Activated CD4-positive, alpha-beta T cell treated with anti-CD3 and anti-CD28 coated beads, Interleukin-2, amount 50 U/mL, for 4 hours (primary cell): ENCODE measurements around the gene P2RY12.
"Not testable (repeated sequence)": the region's sequence is repeated elsewhere in the genome, so short reads cannot be mapped to it uniquely, and the experiment has no call there.

Source experiments
- DNase-seq, 2 experiments: peaks; one replicate each; pipeline ENCODE4 v3.0.0-alpha.2; 2020

Gene P2RY12

GRCh38 chr3:151392191-151392590 lies 7.6 kb upstream of the P2RY12 start:
- not testable (repeated sequence) for DNase-seq

GRCh38 chr3:151391720-151392119 lies 7.2 kb upstream of the P2RY12 start:
- no peak for DNase-seq

- no peak for DNase-seq
These were observed 3.3 kb upstream of the P2RY12 start for GRCh38 chr3:151387842-151388241.

- no peak for DNase-seq
These were observed 2.9 kb upstream of the P2RY12 start for GRCh38 chr3:151387432-151387831.

- DNase-seq = no peak
These were observed 1.5 kb upstream of the P2RY12 start for GRCh38 chr3:151386056-151386455.

- DNase-seq = no peak
These were observed 597 bp downstream of the P2RY12 start for GRCh38 chr3:151383956-151384355.

- DNase-seq = no peak
These were observed 1.4 kb downstream of the P2RY12 start for GRCh38 chr3:151383111-151383510.

GRCh38 chr3:151382671-151383070 lies 1.9 kb downstream of the P2RY12 start:
- DNase-seq = no peak

GRCh38 chr3:151379083-151379734 lies 5.3 kb downstream of the P2RY12 start:
- DNase-seq = no peak

- DNase-seq = no peak
These were observed 6.7 kb downstream of the P2RY12 start for GRCh38 chr3:151377768-151378385.

- no peak for DNase-seq
These were observed 12.3 kb downstream of the P2RY12 start for GRCh38 chr3:151372063-151372820.

GRCh38 chr3:151371526-151371925 lies 13.0 kb downstream of the P2RY12 start:
- no peak for DNase-seq

- DNase-seq = no peak
These were observed 17.1 kb downstream of the P2RY12 start for GRCh38 chr3:151367448-151367847.

- no peak for DNase-seq
These were observed 17.6 kb downstream of the P2RY12 start for GRCh38 chr3:151366993-151367392.

GRCh38 chr3:151362751-151363174 lies 21.8 kb downstream of the P2RY12 start:
- DNase-seq = no peak

- no peak for DNase-seq
These were observed 27.1 kb downstream of the P2RY12 start for GRCh38 chr3:151357463-151357850.

GRCh38 chr3:151356794-151357462 lies 27.6 kb downstream of the P2RY12 start:
- no peak for DNase-seq

GRCh38 chr3:151351648-151352047 lies 32.9 kb downstream of the P2RY12 start:
- no peak for DNase-seq

GRCh38 chr3:151351219-151351618 lies 33.3 kb downstream of the P2RY12 start:
- no peak for DNase-seq

GRCh38 chr3:151350656-151351055 lies 33.9 kb downstream of the P2RY12 start:
- DNase-seq = no peak

- no peak for DNase-seq
These were observed 37.1 kb downstream of the P2RY12 start for GRCh38 chr3:151347432-151347831.

GRCh38 chr3:151346292-151346691 lies 38.3 kb downstream of the P2RY12 start:
- no peak for DNase-seq

GRCh38 chr3:151345859-151346258 lies 38.7 kb downstream of the P2RY12 start:
- no peak for DNase-seq

GRCh38 chr3:151331696-151332095 lies 52.9 kb downstream of the P2RY12 start:
- DNase-seq = no peak
